IPS DF 6.9 (cell line): ENCODE measurements around the gene FOXO3.

Source experiments
- DNase-seq: peaks from one replicate; pipeline ENCODE4 v3.0.0-alpha.2; 2013; ENCODE audit warnings: low read depth, low spot score
- H3K27ac ChIP-seq: one replicate; pipeline ENCODE4 v1.5.1; 2013; ENCODE audit warnings: low read length, control low read depth
- H3K27me3 ChIP-seq: 2 replicates; pipeline ENCODE4 v1.6.1; 2013; ENCODE audit warnings: mild to moderate bottlenecking, low read length; ENCODE audit not compliant: control insufficient read depth, insufficient read depth
- H3K36me3 ChIP-seq: 2 replicates; pipeline ENCODE4 v1.6.1; 2013; ENCODE audit warnings: low read length; ENCODE audit not compliant: control insufficient read depth, insufficient read depth
- H3K4me1 ChIP-seq: 2 replicates; pipeline ENCODE4 v1.6.1; 2013; ENCODE audit warnings: low read length; ENCODE audit not compliant: control insufficient read depth, insufficient read depth
- H3K4me3 ChIP-seq: 2 replicates; pipeline ENCODE4 v1.5.1; 2013; ENCODE audit warnings: mild to moderate bottlenecking, low read length
- H3K9me3 ChIP-seq: 2 replicates; pipeline ENCODE4 v1.6.1; 2013; ENCODE audit warnings: low read length, inconsistent platforms; ENCODE audit not compliant: control insufficient read depth, insufficient read depth
- WGBS: extraction: QIAGEN DNeasy Blood & Tissue Kit; methylation state at CpG from one replicate; pipeline ENCODE4 v1.1.7; 2013; ENCODE audit warnings: mixed read lengths, missing lambda C conversion rate; ENCODE audit not compliant: insufficient read length, insufficient coverage; 5-methylcytosine and 5-hydroxymethylcytosine counted together

FOXO3 gene

GRCh38 chr6:108630050-108630714 lies 69.5 kb downstream of the FOXO3 start:
- no peak for DNase-seq
- H3K36me3 ChIP-seq: no peaks in the 10 kb centered on the region
- H3K4me1 ChIP-seq: peaks cover 3% of the 10 kb centered on the region; the same call in 1 of the 2 replicates
- no peak overlapping the region for H3K27ac ChIP-seq
- no peak overlapping the region for H3K4me3 ChIP-seq
- no peaks in the 10 kb centered on the region for H3K27me3 ChIP-seq
- H3K9me3 ChIP-seq: no peaks in the 10 kb centered on the region
- WGBS: 100% methylated on average over 1 of the region's 4 CpGs

GRCh38 chr6:108632441-108632840 lies 71.7 kb downstream of the FOXO3 start:
- Histone ChIP-seq H3K36me3 (no peaks in the 10 kb centered on the region), H3K9me3 (no peaks in the 10 kb centered on the region), H3K27me3 (no peaks in the 10 kb centered on the region), H3K27ac (no peak overlapping the region), H3K4me3 (no peak overlapping the region), H3K4me1 (peaks cover 3% of the 10 kb centered on the region)
- whole genome bisulfite sequencing: no CpG with 5 or more reads among the region's 5 CpGs
- no peak for DNase-seq

- Histone ChIP-seq H3K27me3 (no peaks in the 10 kb centered on the region), H3K27ac (no peak overlapping the region), H3K4me1 (peaks cover 3% of the 10 kb centered on the region), H3K4me3 (no peak overlapping the region), H3K9me3 (no peaks in the 10 kb centered on the region), H3K36me3 (no peaks in the 10 kb centered on the region)
- no CpG with 5 or more reads among the region's 1 CpG for WGBS
- DNase-seq: no peak
These were observed 72.7 kb downstream of the FOXO3 start for GRCh38 chr6:108633436-108633835.

- no peaks in the 10 kb centered on the region for H3K9me3 ChIP-seq
- no peak overlapping the region for H3K4me3 ChIP-seq
- WGBS: no CpG with 5 or more reads among the region's 6 CpGs
- H3K27me3 ChIP-seq: no peaks in the 10 kb centered on the region
- peaks cover 5% of the 10 kb centered on the region for H3K4me1 ChIP-seq
- H3K27ac ChIP-seq: no peak overlapping the region
- DNase-seq: no peak
- no peaks in the 10 kb centered on the region for H3K36me3 ChIP-seq
These were observed 74.9 kb downstream of the FOXO3 start for GRCh38 chr6:108635505-108636226.

GRCh38 chr6:108637963-108638362 lies 77.2 kb downstream of the FOXO3 start:
- no peak overlapping the region for H3K27ac ChIP-seq
- no peaks in the 10 kb centered on the region for H3K36me3 ChIP-seq
- H3K9me3 ChIP-seq: no peaks in the 10 kb centered on the region
- peaks cover 4% of the 10 kb centered on the region for H3K4me1 ChIP-seq
- WGBS: no CpG with 5 or more reads among the region's 1 CpG
- no peak for DNase-seq
- no peaks in the 10 kb centered on the region for H3K27me3 ChIP-seq
- no peak overlapping the region for H3K4me3 ChIP-seq

GRCh38 chr6:108638993-108639392 lies 78.3 kb downstream of the FOXO3 start:
- Histone ChIP-seq H3K4me1 (peaks cover 4% of the 10 kb centered on the region), H3K27ac (no peak overlapping the region), H3K4me3 (no peak overlapping the region), H3K9me3 (no peaks in the 10 kb centered on the region), H3K27me3 (no peaks in the 10 kb centered on the region), H3K36me3 (no peaks in the 10 kb centered on the region)
- no peak for DNase-seq
- WGBS: no CpG with 5 or more reads among the region's 2 CpGs

GRCh38 chr6:108640104-108640503 lies 79.4 kb downstream of the FOXO3 start:
- H3K27me3 ChIP-seq: no peaks in the 10 kb centered on the region
- H3K4me1 ChIP-seq: peaks cover 4% of the 10 kb centered on the region
- no peak for DNase-seq
- no peak overlapping the region for H3K4me3 ChIP-seq
- H3K9me3 ChIP-seq: no peaks in the 10 kb centered on the region
- no peak overlapping the region for H3K27ac ChIP-seq
- WGBS: no CpG with 5 or more reads among the region's 2 CpGs
- H3K36me3 ChIP-seq: no peaks in the 10 kb centered on the region

GRCh38 chr6:108643184-108643583 lies 82.5 kb downstream of the FOXO3 start:
- Histone ChIP-seq H3K27me3 (no peaks in the 10 kb centered on the region), H3K36me3 (no peaks in the 10 kb centered on the region), H3K27ac (no peak overlapping the region), H3K4me3 (no peak overlapping the region), H3K9me3 (no peaks in the 10 kb centered on the region), H3K4me1 (peaks cover 4% of the 10 kb centered on the region)
- no peak for DNase-seq
- WGBS: no CpG with 5 or more reads among the region's 1 CpG

GRCh38 chr6:108644252-108644651 lies 83.5 kb downstream of the FOXO3 start:
- no CpG with 5 or more reads among the region's 4 CpGs for WGBS
- Histone ChIP-seq H3K36me3 (no peaks in the 10 kb centered on the region), H3K4me1 (no peaks in the 10 kb centered on the region; the same call in 1 of the 2 replicates), H3K4me3 (no peak overlapping the region), H3K27ac (no peak overlapping the region), H3K27me3 (no peaks in the 10 kb centered on the region), H3K9me3 (no peaks in the 10 kb centered on the region)
- no peak for DNase-seq

GRCh38 chr6:108648191-108648590 lies 87.5 kb downstream of the FOXO3 start:
- Histone ChIP-seq H3K27ac (no peak overlapping the region), H3K9me3 (no peaks in the 10 kb centered on the region), H3K4me3 (no peak overlapping the region), H3K36me3 (no peaks in the 10 kb centered on the region), H3K27me3 (no peaks in the 10 kb centered on the region), H3K4me1 (peaks cover 2% of the 10 kb centered on the region)
- DNase-seq: no peak
- no CpG with 5 or more reads among the region's 3 CpGs for WGBS

- no peak overlapping the region for H3K4me3 ChIP-seq
- no peaks in the 10 kb centered on the region for H3K27me3 ChIP-seq
- peaks cover 2% of the 10 kb centered on the region for H3K4me1 ChIP-seq
- no peaks in the 10 kb centered on the region for H3K9me3 ChIP-seq
- no peak overlapping the region for H3K27ac ChIP-seq
- DNase-seq: no peak
- H3K36me3 ChIP-seq: no peaks in the 10 kb centered on the region
- no CpG with 5 or more reads among the region's 1 CpG for WGBS
These were observed 89.6 kb downstream of the FOXO3 start for GRCh38 chr6:108650325-108650724.
